ENCODE measurements around the gene CCSER1. TPM values are rescaled to one million over a fixed set of nuclear protein-coding genes. Genes with fewer than 3 reads are reported as not detected.

Gene CCSER1
- total RNA-seq, 1 experiment from 2014 or later = 5.9 TPM

DNA sequence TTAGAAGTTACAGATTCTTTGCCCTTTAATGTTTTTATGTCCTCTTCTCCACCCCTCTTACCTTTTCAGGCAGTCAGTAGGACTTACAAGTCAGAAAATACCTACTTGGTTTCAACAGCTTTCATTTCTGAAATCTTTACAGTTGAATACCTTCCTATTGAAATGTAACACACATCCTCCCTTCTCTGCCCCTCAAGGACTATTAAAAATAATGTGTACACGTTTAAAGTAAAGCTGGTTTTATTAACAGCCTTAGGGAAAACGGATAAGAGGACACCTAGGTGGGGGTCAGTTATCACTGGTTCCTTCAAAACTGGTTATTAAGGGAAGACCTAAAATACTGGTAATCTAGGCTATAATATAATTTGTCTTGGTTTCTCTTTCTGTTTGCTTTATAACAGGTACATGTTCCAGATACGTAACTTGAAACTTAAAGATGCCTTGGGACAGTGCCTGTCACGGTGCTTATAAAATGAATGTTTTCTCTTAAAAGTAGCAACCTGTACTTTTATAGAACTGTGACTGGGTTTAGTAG lies 1.8 kb downstream of the CCSER1 start:
- Histone ChIP-seq H3K9me2 (ENCODE audit: insufficient read depth) (no peaks in the 10 kb centered on the region), H3K4me1 (replicated peaks; ENCODE audit: insufficient read depth) (no peaks in the 10 kb centered on the region), H4K20me1 (ENCODE audit: insufficient read depth) (no peaks in the 10 kb centered on the region), H2AFZ (peak overlapping the region; percentile 72), H3F3A (ENCODE audit: insufficient read depth, low read depth) (no peaks in the 10 kb centered on the region), H3K36me3 (ENCODE audit: low read depth) (no peaks in the 10 kb centered on the region), H3K79me2 (ENCODE audit: low read depth) (0 out of 2 replicates have a peak, but pooled peaks cover 7% of the 10 kb centered on the region), H3K4me3 (peak overlapping the region; percentile 63), H3K27ac (peak overlapping the region; percentile 66), H3K27me3 (ENCODE audit: insufficient read depth, low read depth) (no peaks in the 10 kb centered on the region), H3K4me2 (peak overlapping the region; percentile 81), H3K9me3 (ENCODE audit: insufficient read depth, low read depth) (no peaks in the 10 kb centered on the region)
- ChIA-PET POLR2A (ENCODE audit: unreplicated experiment) (no interaction called here), CTCF (no interaction called here)
- no peak for DNase-seq
- TF ChIP-seq, protein P1, sequence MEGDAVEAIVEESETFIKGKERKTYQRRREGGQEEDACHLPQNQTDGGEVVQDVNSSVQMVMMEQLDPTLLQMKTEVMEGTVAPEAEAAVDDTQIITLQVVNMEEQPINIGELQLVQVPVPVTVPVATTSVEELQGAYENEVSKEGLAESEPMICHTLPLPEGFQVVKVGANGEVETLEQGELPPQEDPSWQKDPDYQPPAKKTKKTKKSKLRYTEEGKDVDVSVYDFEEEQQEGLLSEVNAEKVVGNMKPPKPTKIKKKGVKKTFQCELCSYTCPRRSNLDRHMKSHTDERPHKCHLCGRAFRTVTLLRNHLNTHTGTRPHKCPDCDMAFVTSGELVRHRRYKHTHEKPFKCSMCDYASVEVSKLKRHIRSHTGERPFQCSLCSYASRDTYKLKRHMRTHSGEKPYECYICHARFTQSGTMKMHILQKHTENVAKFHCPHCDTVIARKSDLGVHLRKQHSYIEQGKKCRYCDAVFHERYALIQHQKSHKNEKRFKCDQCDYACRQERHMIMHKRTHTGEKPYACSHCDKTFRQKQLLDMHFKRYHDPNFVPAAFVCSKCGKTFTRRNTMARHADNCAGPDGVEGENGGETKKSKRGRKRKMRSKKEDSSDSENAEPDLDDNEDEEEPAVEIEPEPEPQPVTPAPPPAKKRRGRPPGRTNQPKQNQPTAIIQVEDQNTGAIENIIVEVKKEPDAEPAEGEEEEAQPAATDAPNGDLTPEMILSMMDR (conservative IDR thresholded peaks at IDR 0.05) = no peak
- TF ChIP-seq EZH2 (IDR thresholded peaks at IDR 0.05; ENCODE audit: low read depth) = no peak
- TSS peak; percentile 46 for BruUV-seq (replicated peaks)
- intact Hi-C loops (cut with micrococcal nuclease; ENCODE audit: unreplicated experiment) = loop anchor here (5.0 kb wide), 1 partner anchor 102 kb away; no protein-coding TSS in a partner anchor

GRCh38 chr4:90130076-90130475 lies 2.9 kb downstream of the CCSER1 start:
- Histone ChIP-seq H2AFZ (no peak overlapping the region), H3K79me2 (ENCODE audit: low read depth) (0 out of 2 replicates have a peak, but pooled peaks cover 7% of the 10 kb centered on the region), H3K4me1 (replicated peaks; ENCODE audit: insufficient read depth) (no peaks in the 10 kb centered on the region), H3K4me3 (no peak overlapping the region), H3F3A (ENCODE audit: insufficient read depth, low read depth) (no peaks in the 10 kb centered on the region), H3K36me3 (ENCODE audit: low read depth) (no peaks in the 10 kb centered on the region), H3K27me3 (ENCODE audit: insufficient read depth, low read depth) (no peaks in the 10 kb centered on the region), H3K4me2 (peak overlapping the region; percentile 81), H3K9me3 (ENCODE audit: insufficient read depth, low read depth) (no peaks in the 10 kb centered on the region), H3K27ac (no peak overlapping the region), H3K9me2 (ENCODE audit: insufficient read depth) (no peaks in the 10 kb centered on the region), H4K20me1 (ENCODE audit: insufficient read depth) (no peaks in the 10 kb centered on the region)
- BruUV-seq (replicated peaks) = no TSS peak
- intact Hi-C loops (cut with micrococcal nuclease; ENCODE audit: unreplicated experiment) = no loop called here
- ChIA-PET POLR2A (ENCODE audit: unreplicated experiment) (no interaction called here), CTCF (no interaction called here)
- TF ChIP-seq, protein P1 (conservative IDR thresholded peaks at IDR 0.05) = no peak
- TF ChIP-seq EZH2 (IDR thresholded peaks at IDR 0.05; ENCODE audit: low read depth) = no peak
- DNase-seq = no peak

DNA sequence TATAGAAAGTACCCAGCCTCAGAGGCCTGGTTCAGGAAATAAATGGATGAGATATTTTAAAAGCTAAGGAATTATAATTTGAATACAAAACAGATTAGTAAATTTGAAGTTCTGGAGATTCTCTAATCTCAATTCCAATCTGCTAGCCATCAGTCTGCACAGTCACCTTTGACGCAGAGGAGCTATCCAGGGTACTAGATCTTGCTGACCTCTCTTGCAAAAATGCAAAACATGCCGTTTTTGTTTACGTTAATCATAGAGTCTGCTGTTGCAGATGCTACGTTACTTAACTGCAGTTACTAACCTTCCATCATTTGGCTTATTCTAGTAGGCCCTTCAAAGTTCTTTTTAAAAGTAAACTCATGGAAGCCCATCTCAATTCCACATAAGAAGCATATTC lies 10.4 kb downstream of the CCSER1 start:
- BruUV-seq (replicated peaks) = no TSS peak
- Histone ChIP-seq H3K9me2 (ENCODE audit: insufficient read depth) (no peaks in the 10 kb centered on the region), H3K4me2 (no peak overlapping the region), H3K27ac (no peak overlapping the region), H3K4me1 (replicated peaks; ENCODE audit: insufficient read depth) (no peaks in the 10 kb centered on the region), H4K20me1 (ENCODE audit: insufficient read depth) (no peaks in the 10 kb centered on the region), H3K79me2 (ENCODE audit: low read depth) (no peaks in the 10 kb centered on the region), H3K36me3 (ENCODE audit: low read depth) (no peaks in the 10 kb centered on the region), H3K4me3 (no peak overlapping the region), H3K9me3 (ENCODE audit: insufficient read depth, low read depth) (no peaks in the 10 kb centered on the region), H3F3A (ENCODE audit: insufficient read depth, low read depth) (no peaks in the 10 kb centered on the region), H2AFZ (no peak overlapping the region), H3K27me3 (ENCODE audit: insufficient read depth, low read depth) (no peaks in the 10 kb centered on the region)
- no peak for DNase-seq
- TF ChIP-seq, protein P1 (conservative IDR thresholded peaks at IDR 0.05) = no peak
- TF ChIP-seq EZH2 (IDR thresholded peaks at IDR 0.05; ENCODE audit: low read depth) = no peak
- CTCF ChIA-PET = no interaction called here
- POLR2A ChIA-PET (ENCODE audit: unreplicated experiment) = no interaction called here
- intact Hi-C loops (cut with micrococcal nuclease; ENCODE audit: unreplicated experiment) = no loop called here

Data from PC-9 (cell line).